ENCODE data around the gene UBQLN4. TPM values are rescaled to one million over a fixed set of nuclear protein-coding genes. Genes with fewer than 3 reads are reported as not detected.
A peak's percentile ranks its signal among the peaks of the same experiment; 100 is the strongest.

Gene UBQLN4
- total RNA-seq, 2 experiments from 2014 or later: 33.2 to 37.1 TPM

DNA sequence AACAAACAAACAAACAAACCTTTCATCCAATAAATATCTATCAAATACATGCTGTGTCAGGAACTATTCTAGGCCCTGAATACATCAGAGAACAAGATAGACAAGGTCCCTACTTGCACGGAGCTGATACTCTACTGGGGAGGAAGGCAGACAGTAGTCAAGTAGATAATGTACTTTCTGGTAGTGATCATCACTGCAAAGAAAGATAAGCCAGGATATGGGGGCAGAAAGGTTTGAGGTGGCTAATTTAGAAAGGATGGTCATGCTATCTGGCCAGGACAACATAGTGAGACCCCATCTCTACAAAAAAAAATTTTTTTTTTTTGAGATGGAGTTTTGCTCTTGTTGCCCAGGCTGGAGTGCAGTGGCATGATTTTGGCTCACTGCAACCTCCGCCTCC, 38.0 kb upstream of the UBQLN4 start:
- DNase-seq (ENCODE audit: low spot score): no peak
- Histone ChIP-seq H3K79me2 (ENCODE audit: insufficient read depth, low read depth, low read length) (no peaks in the 10 kb centered on the region), H4K20me1 (ENCODE audit: insufficient read depth, low read length) (no peaks in the 10 kb centered on the region), H3K4me3 (ENCODE audit: low read depth, low read length, poor library complexity, severe bottlenecking) (no peak overlapping the region), H3K36me3 (ENCODE audit: insufficient read depth, low read length) (no peaks in the 10 kb centered on the region), H3K9me2 (ENCODE audit: insufficient read depth, low read length) (no peaks in the 10 kb centered on the region), H3K27ac (ENCODE audit: low read depth, low read length, poor library complexity, severe bottlenecking) (no peak overlapping the region), H3K9me3 (ENCODE audit: low read length) (no peaks in the 10 kb centered on the region), H3K4me1 (ENCODE audit: insufficient read depth, low read length, poor library complexity, severe bottlenecking) (peaks cover 25% of the 10 kb centered on the region), H3K4me2 (ENCODE audit: low read length) (no peak overlapping the region), H2AFZ (ENCODE audit: low read length) (no peak overlapping the region)
- intact Hi-C loops (cut with micrococcal nuclease; ENCODE audit: unreplicated experiment): loop anchor here (5.0 kb wide), 2 partner anchors 121 to 136 kb away; partner anchors contain the start of gene PMF1
- POLR2A ChIA-PET: interaction anchor here (1.8 kb wide), 1 partner anchor 36 kb away, joined by 4 read pairs; no protein-coding TSS in a partner anchor
- CTCF ChIA-PET (ENCODE audit: unreplicated experiment): no interaction called here
- BruUV-seq (replicated peaks): no TSS peak
- TF ChIP-seq, protein P1, sequence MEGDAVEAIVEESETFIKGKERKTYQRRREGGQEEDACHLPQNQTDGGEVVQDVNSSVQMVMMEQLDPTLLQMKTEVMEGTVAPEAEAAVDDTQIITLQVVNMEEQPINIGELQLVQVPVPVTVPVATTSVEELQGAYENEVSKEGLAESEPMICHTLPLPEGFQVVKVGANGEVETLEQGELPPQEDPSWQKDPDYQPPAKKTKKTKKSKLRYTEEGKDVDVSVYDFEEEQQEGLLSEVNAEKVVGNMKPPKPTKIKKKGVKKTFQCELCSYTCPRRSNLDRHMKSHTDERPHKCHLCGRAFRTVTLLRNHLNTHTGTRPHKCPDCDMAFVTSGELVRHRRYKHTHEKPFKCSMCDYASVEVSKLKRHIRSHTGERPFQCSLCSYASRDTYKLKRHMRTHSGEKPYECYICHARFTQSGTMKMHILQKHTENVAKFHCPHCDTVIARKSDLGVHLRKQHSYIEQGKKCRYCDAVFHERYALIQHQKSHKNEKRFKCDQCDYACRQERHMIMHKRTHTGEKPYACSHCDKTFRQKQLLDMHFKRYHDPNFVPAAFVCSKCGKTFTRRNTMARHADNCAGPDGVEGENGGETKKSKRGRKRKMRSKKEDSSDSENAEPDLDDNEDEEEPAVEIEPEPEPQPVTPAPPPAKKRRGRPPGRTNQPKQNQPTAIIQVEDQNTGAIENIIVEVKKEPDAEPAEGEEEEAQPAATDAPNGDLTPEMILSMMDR (conservative IDR thresholded peaks at IDR 0.05; ENCODE audit: low read length): no peak
- TF ChIP-seq EZH2phosphoT487 (IDR thresholded peaks at IDR 0.05; ENCODE audit: borderline replicate concordance, low read depth, low read length): no peak

DNA sequence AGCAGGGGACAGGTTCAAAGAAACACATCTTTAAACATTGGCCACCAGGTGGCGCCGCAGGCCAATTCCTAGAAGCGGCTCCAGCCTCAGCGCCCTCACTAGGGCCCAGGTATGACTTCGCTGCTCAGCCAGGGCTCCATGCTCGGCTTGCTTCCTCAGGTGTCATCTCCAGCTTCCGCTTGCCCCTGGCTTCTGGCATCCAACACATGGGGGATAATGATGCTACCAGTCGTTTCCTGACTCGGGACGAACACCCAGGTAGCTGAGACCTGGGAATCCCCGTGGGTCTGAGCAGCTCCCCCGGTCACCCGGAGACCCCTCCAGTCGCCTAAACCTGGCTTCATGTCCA, 37.2 kb upstream of the UBQLN4 start:
- peak; percentile 89 for DNase-seq (ENCODE audit: low spot score)
- intact Hi-C loops (cut with micrococcal nuclease; ENCODE audit: unreplicated experiment): loop anchor here (1.0 to 5.0 kb wide), 3 partner anchors 39 to 136 kb away; partner anchors contain the start of gene PMF1

More for the DNA sequence above, 37.2 kb upstream of the UBQLN4 start:
- POLR2A ChIA-PET: interaction anchor here (0.6 to 1.8 kb wide), 2 partner anchors 37 to 334 kb away, joined by 3 to 4 read pairs; no protein-coding TSS in a partner anchor
- Histone ChIP-seq H2AFZ (ENCODE audit: low read length) (no peak overlapping the region), H3K27ac (ENCODE audit: low read depth, low read length, poor library complexity, severe bottlenecking) (no peak overlapping the region), H3K9me3 (ENCODE audit: low read length) (no peaks in the 10 kb centered on the region), H3K4me2 (ENCODE audit: low read length) (no peak overlapping the region), H3K36me3 (ENCODE audit: insufficient read depth, low read length) (no peaks in the 10 kb centered on the region), H3K9me2 (ENCODE audit: insufficient read depth, low read length) (no peaks in the 10 kb centered on the region), H3K4me3 (ENCODE audit: low read depth, low read length, poor library complexity, severe bottlenecking) (no peak overlapping the region), H3K4me1 (ENCODE audit: insufficient read depth, low read length, poor library complexity, severe bottlenecking) (peaks cover 17% of the 10 kb centered on the region), H3K79me2 (ENCODE audit: insufficient read depth, low read depth, low read length) (no peaks in the 10 kb centered on the region), H4K20me1 (ENCODE audit: insufficient read depth, low read length) (no peaks in the 10 kb centered on the region)
- no TSS peak for BruUV-seq (replicated peaks)
- CTCF ChIA-PET (ENCODE audit: unreplicated experiment): interaction anchor here (1.0 kb wide), 1 partner anchor 35 kb away, joined by 5 read pairs; no protein-coding TSS in a partner anchor
- TF ChIP-seq EZH2phosphoT487 (IDR thresholded peaks at IDR 0.05; ENCODE audit: borderline replicate concordance, low read depth, low read length): no peak
- TF ChIP-seq, protein P1 (conservative IDR thresholded peaks at IDR 0.05; ENCODE audit: low read length): peak; percentile 97
